GM19455 (cell line): ENCODE measurements around the gene RIMKLB.
A peak's percentile ranks its signal among the peaks of the same experiment; 100 is the strongest.
"Not testable (repeated sequence)": the region's sequence is repeated elsewhere in the genome, so short reads cannot be mapped to it uniquely, and the experiment has no call there.

Experiments
- ATAC-seq: cut with Tn5 transposase; IDR thresholded peaks from one replicate; pipeline ENCODE4 v1.9.1; 2021; ENCODE audit not compliant: unreplicated experiment

Gene RIMKLB

GRCh38 chr12:8689681-8690080 is 8.1 kb upstream of the RIMKLB start:
- ATAC-seq, result no peak

- ATAC-seq, result no peak
Observed at GRCh38 chr12:8692573-8692972, 5.2 kb upstream of the RIMKLB start.

GRCh38 chr12:8695116-8695515 is 2.7 kb upstream of the RIMKLB start:
- ATAC-seq, result no peak

- ATAC-seq, result no peak
Observed at GRCh38 chr12:8696442-8697090, 1.2 kb upstream of the RIMKLB start.

GRCh38 chr12:8697120-8697475 is 693 bp upstream of the RIMKLB start:
- peak; percentile 16 for ATAC-seq

GRCh38 chr12:8698132-8698851 is 501 bp downstream of the RIMKLB start:
- ATAC-seq, result peak; percentile 27

- ATAC-seq, result no peak
Observed at GRCh38 chr12:8698879-8699278, 1.1 kb downstream of the RIMKLB start.

GRCh38 chr12:8699714-8700113 is 1.9 kb downstream of the RIMKLB start:
- ATAC-seq, result no peak

GRCh38 chr12:8701046-8701660 is 3.4 kb downstream of the RIMKLB start:
- no peak for ATAC-seq

GRCh38 chr12:8702159-8702558 is 4.4 kb downstream of the RIMKLB start:
- ATAC-seq, result no peak

GRCh38 chr12:8709124-8709830 is 11.5 kb downstream of the RIMKLB start:
- no peak for ATAC-seq

- ATAC-seq, result no peak
Observed at GRCh38 chr12:8712572-8712971, 14.8 kb downstream of the RIMKLB start.

GRCh38 chr12:8722286-8722800 is 24.6 kb downstream of the RIMKLB start:
- ATAC-seq, result no peak

- no peak for ATAC-seq
Observed at GRCh38 chr12:8734873-8735381, 37.1 kb downstream of the RIMKLB start.

GRCh38 chr12:8742501-8742900 is 44.7 kb downstream of the RIMKLB start:
- no peak for ATAC-seq

- not testable (repeated sequence) for ATAC-seq
Observed at GRCh38 chr12:8743121-8743520, 45.3 kb downstream of the RIMKLB start.

GRCh38 chr12:8745631-8746030 is 47.8 kb downstream of the RIMKLB start:
- not testable (repeated sequence) for ATAC-seq

- no peak for ATAC-seq
Observed at GRCh38 chr12:8746046-8746445, 48.3 kb downstream of the RIMKLB start.

- not testable (repeated sequence) for ATAC-seq
Observed at GRCh38 chr12:8760076-8760475, 62.3 kb downstream of the RIMKLB start.

GRCh38 chr12:8762701-8763100 is 64.9 kb downstream of the RIMKLB start:
- not testable (repeated sequence) for ATAC-seq

- not testable (repeated sequence) for ATAC-seq
Observed at GRCh38 chr12:8766121-8766520, 68.3 kb downstream of the RIMKLB start.
